HCT116 (cell line): Measurements from ENCODE around the gene SEMA4D. TPM values are rescaled to one million over a fixed set of nuclear protein-coding genes. Genes with fewer than 3 reads are reported as not detected.

Experiments
- ATAC-seq: fragments of 200-7000 bp; cut with Tn5 transposase; 2 replicates; pipeline ENCODE4 v1.9.1; 2020; ENCODE audit warnings: mild to moderate bottlenecking, moderate library complexity
- BruUV-seq: library from RNA; stranded (reverse); fragments of 400-500 nt; replicated peaks from 2 replicates; lab custom pipeline; 2021; lab: Mats Ljungman, UMichigan
- CTCF ChIA-PET: fragments of 300-600 bp; sonication (Branson Sonifier 250); formaldehyde crosslinking; loops from one replicate; lab custom pipeline; 2021; ENCODE audit warnings: antibody characterized with exemption; lab: Charles Lee
- POLR2A ChIA-PET: fragments of 300-600, 350-600 bp; sonication (Branson Sonifier 250); formaldehyde crosslinking; loops from one replicate; lab custom pipeline; 2021; ENCODE audit warnings: antibody characterized with exemption; lab: Charles Lee
- RAD21 ChIA-PET, 2 experiments: fragments of 300-600 bp; sonication (Branson Sonifier 250); formaldehyde crosslinking; loops; one replicate each; lab custom pipeline; 2023; ENCODE audit warnings: low total read pairs in 2 of 2; ENCODE audit not compliant: uncharacterized antibody in 2 of 2, unreplicated experiment in 2 of 2, low non-redundant PET in 1 of 2; lab: Charles Lee
- DNase-seq: peaks from one replicate; pipeline ENCODE4 v3.0.0-alpha.2; 2010; ENCODE audit warnings: low read depth, low spot score
- H2AFZ ChIP-seq: fragments of 200-600 bp; shearing (Covaris generic), sonication (generic); 2 replicates; pipeline ENCODE4 v1.6.1; 2017; ENCODE audit warnings: low read depth, mixed run types, mixed read lengths, antibody characterized with exemption, low read length; ENCODE audit not compliant: poor library complexity, severe bottlenecking
- H3K27ac ChIP-seq: 2 replicates; pipeline ENCODE4 v1.5.1; 2012; ENCODE audit warnings: low read depth, low read length
- H3K27me3 ChIP-seq: fragments of 200-600 bp; sonication (generic); 2 replicates; pipeline ENCODE4 v1.6.1; 2016; ENCODE audit warnings: mixed run types, low read length, mixed read lengths; ENCODE audit not compliant: insufficient read depth
- H3K36me3 ChIP-seq, 2 experiments: fragments of 200-500 bp in 1 of 2; fragments of 200-600 bp in 1 of 2; sonication (Bioruptor generic) in 1 of 2; sonication (generic) in 1 of 2; 2 replicates each; pipeline versions ENCODE4 v1.5.1 to v1.6.1; 2014 to 2016; ENCODE audit warnings: low read length in 2 of 2, inconsistent platforms in 1 of 2, mixed read lengths in 1 of 2, mixed run types in 1 of 2; ENCODE audit not compliant: insufficient read depth in 2 of 2, control insufficient read depth in 1 of 2
- H3K4me1 ChIP-seq, 2 experiments: fragments of 200-600 bp in 1 of 2; sonication (generic) in 1 of 2; 2 replicates each; pipeline versions ENCODE4 v1.5.1 to v1.6.1; 2012 to 2017; ENCODE audit warnings: low read length in 2 of 2, inconsistent platforms in 1 of 2, mild to moderate bottlenecking in 1 of 2, mixed read lengths in 1 of 2, mixed run types in 1 of 2, moderate library complexity in 1 of 2; ENCODE audit not compliant: insufficient read depth in 2 of 2, control insufficient read depth in 1 of 2
- H3K4me2 ChIP-seq: fragments of 200-600 bp; sonication (generic); 2 replicates; pipeline ENCODE4 v1.6.1; 2017; ENCODE audit warnings: mixed run types, low read length, mixed read lengths
- H3K4me3 ChIP-seq, 2 experiments: fragments of 200-600 bp in 1 of 2; sonication (generic) in 1 of 2; replicated peaks in 1 of 2; 2 replicates each; pipeline ENCODE4 v1.5.1; 2011 to 2016; ENCODE audit warnings: low read length in 2 of 2, control low read depth in 1 of 2, low read depth in 1 of 2, mild to moderate bottlenecking in 1 of 2, mixed read lengths in 1 of 2, mixed run types in 1 of 2
- H3K79me2 ChIP-seq: fragments of 200-600 bp; sonication (generic); 2 replicates; pipeline ENCODE4 v1.6.1; 2017; ENCODE audit warnings: mild to moderate bottlenecking, mixed run types, low read length, moderate library complexity, mixed read lengths; ENCODE audit not compliant: insufficient read depth
- H3K9ac ChIP-seq: fragments of 200-600 bp; sonication (generic); 2 replicates; pipeline ENCODE4 v1.6.1; 2016; ENCODE audit warnings: low read length, mixed read lengths
- H3K9me2 ChIP-seq: fragments of 200-600 bp; sonication (generic), shearing (Covaris generic); 2 replicates; pipeline ENCODE4 v1.6.1; 2017; ENCODE audit warnings: mixed run types, mild to moderate bottlenecking, moderate library complexity; ENCODE audit not compliant: insufficient read depth
- H3K9me3 ChIP-seq, 2 experiments: fragments of 200-500 bp in 1 of 2; fragments of 200-600 bp in 1 of 2; sonication (Bioruptor generic) in 1 of 2; sonication (generic) in 1 of 2; 2 replicates each; pipeline ENCODE4 v1.6.1; 2014 to 2017; ENCODE audit warnings: low read length in 2 of 2, mixed read lengths in 2 of 2, inconsistent platforms in 1 of 2, low read depth in 1 of 2, mild to moderate bottlenecking in 1 of 2, mixed run types in 1 of 2, moderate library complexity in 1 of 2; ENCODE audit not compliant: control insufficient read depth in 1 of 2, insufficient read depth in 1 of 2
- H4K20me1 ChIP-seq: fragments of 200-600 bp; sonication (generic), shearing (Covaris generic); 2 replicates; pipeline ENCODE4 v1.6.1; 2017; ENCODE audit warnings: mixed run types, mild to moderate bottlenecking, moderate library complexity; ENCODE audit not compliant: insufficient read depth
- ATF3 ChIP-seq: IDR thresholded peaks from 2 replicates; pipeline ENCODE4 v1.6.1; 2012
- EGR1 ChIP-seq: IDR thresholded peaks from 2 replicates; pipeline ENCODE4 v1.6.1; 2012; ENCODE audit warnings: low read depth
- ELF1 ChIP-seq: IDR thresholded peaks from 2 replicates; pipeline ENCODE4 v1.6.1; 2012; ENCODE audit warnings: low read depth, borderline replicate concordance
- EZH2phosphoT487 ChIP-seq: fragments of 200-600 bp; IDR thresholded peaks from 2 replicates; pipeline ENCODE4 v1.6.1; 2018; ENCODE audit warnings: antibody characterized with exemption, borderline replicate concordance
- FOSL1 ChIP-seq: IDR thresholded peaks from 2 replicates; pipeline ENCODE4 v1.6.1; 2012; ENCODE audit warnings: low read depth
- POLR2AphosphoS5 ChIP-seq: IDR thresholded peaks from 2 replicates; pipeline ENCODE4 v1.6.1; 2011; ENCODE audit warnings: mild to moderate bottlenecking, low read depth, low read length, moderate library complexity
- RAD21 ChIP-seq: IDR thresholded peaks from 2 replicates; pipeline ENCODE4 v1.6.1; 2012; ENCODE audit warnings: low read depth, mild to moderate bottlenecking
- SIN3A ChIP-seq: IDR thresholded peaks from 2 replicates; pipeline ENCODE4 v1.6.1; 2012; ENCODE audit warnings: low read depth
- SP1 ChIP-seq: IDR thresholded peaks from 2 replicates; pipeline ENCODE4 v1.6.1; 2012; ENCODE audit warnings: low read depth
- TCF7L2 ChIP-seq: IDR thresholded peaks from 2 replicates; pipeline ENCODE4 v1.7.0; 2011; ENCODE audit warnings: borderline replicate concordance, inconsistent platforms; ENCODE audit not compliant: insufficient read depth, insufficient read length; ENCODE audit errors: extremely low read depth
- YY1 ChIP-seq: IDR thresholded peaks from 2 replicates; pipeline ENCODE4 v1.6.1; 2011; ENCODE audit warnings: low read length, low read depth, moderate library complexity, mild to moderate bottlenecking; ENCODE audit not compliant: insufficient replicate concordance; ENCODE audit errors: extremely low read depth
- ZFX ChIP-seq: fragments of 450-650 bp; IDR thresholded peaks from 2 replicates; pipeline ENCODE4 v1.6.1; 2017
- ZNF274 ChIP-seq: fragments of 200-500 bp; sonication (Bioruptor generic); IDR thresholded peaks from 2 replicates; pipeline ENCODE4 v1.6.1; 2014; ENCODE audit warnings: mild to moderate bottlenecking, low read depth, low read length, inconsistent platforms
- intact Hi-C: fragments of 100-400 bp; cut with micrococcal nuclease; formaldehyde crosslinking; loops from 2 replicates; pipeline ENCODE4 v1.10.0; 2022
- total RNA-seq: library from RNA; stranded (reverse); gene quantifications from one replicate; pipeline ENCODE4 v1.2.1, GENCODE V29; 2021; ENCODE audit not compliant: unreplicated experiment
- TF ChIP-seq, protein P1 (sequence below): IDR thresholded peaks from 2 replicates; pipeline ENCODE4 v1.6.1; 2012

The SEMA4D gene
- total RNA-seq, 1 experiment from 2014 or later, result 32.0 TPM

DNA sequence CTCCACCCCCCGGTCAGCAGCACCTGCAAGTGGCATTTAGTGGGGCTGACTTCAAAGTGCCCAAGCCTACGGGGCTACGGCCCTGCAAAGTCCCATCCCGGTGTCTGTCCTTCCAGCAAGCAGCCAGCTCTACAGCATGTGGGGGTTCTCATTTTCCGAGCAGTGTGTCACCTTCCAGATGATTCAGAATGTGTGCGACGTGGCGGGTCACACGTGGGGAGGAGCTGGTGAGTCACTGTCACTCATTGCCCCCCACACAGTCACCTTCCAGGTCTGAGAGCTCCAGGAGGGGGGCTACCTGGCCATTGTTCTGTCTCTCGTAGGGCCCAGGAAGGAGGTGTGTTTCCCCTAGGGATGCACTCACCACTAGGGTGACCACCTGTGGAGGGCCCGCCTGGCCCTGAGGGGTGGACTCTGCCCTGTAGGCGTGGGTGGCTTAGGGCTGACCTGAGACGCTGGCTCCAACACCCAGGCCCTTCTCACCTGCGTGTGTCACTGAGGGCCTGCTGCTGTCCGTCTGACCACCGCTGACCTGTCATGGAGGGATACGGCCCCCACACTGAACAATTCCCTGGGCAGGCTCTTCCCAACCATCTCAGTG is 70.2 kb downstream of the SEMA4D start:
- intact Hi-C loops, result loop anchor here (5.0 kb wide), 1 partner anchor 120 kb away; no protein-coding TSS in a partner anchor
- RAD21 ChIA-PET, result no interaction called here
- H4K20me1 ChIP-seq, result no peaks in the 10 kb centered on the region
- H3K4me3 ChIP-seq, result no peak overlapping the region
- DNase-seq (no peak), ATAC-seq (peak; percentile 26; the same call in 1 of the 2 replicates)
- peaks cover 15 to 58% of the 10 kb centered on the region in 2 experiments for H3K4me1 ChIP-seq
- peak overlapping the region; percentile 11; the same call in 1 of the 2 replicates for H3K9ac ChIP-seq
- H3K27ac ChIP-seq, result no peak overlapping the region
- CTCF ChIA-PET, result no interaction called here
- H3K9me3 ChIP-seq, result no peaks in the 10 kb centered on the region
- H2AFZ ChIP-seq, result no peak overlapping the region
- no peaks in the 10 kb centered on the region for H3K27me3 ChIP-seq
- BruUV-seq, result no TSS peak
- peaks cover 5% of the 10 kb centered on the region; the same call in 1 of the 2 replicates for H3K79me2 ChIP-seq
- H3K36me3 ChIP-seq, result no peaks in the 10 kb centered on the region
- peak overlapping the region; percentile 51 for H3K4me2 ChIP-seq
- POLR2A ChIA-PET, result no interaction called here
- TF ChIP-seq SP1 (no peak), TCF7L2 (no peak), ZNF274 (no peak), POLR2AphosphoS5 (no peak), FOSL1 (peak; percentile 52; the same call in 1 of the 2 replicates), SIN3A (no peak), YY1 (no peak), EGR1 (no peak), ZFX (no peak), RAD21 (no peak), ELF1 (no peak), EZH2phosphoT487 (no peak), ATF3 (no peak)
- TF ChIP-seq, protein P1, sequence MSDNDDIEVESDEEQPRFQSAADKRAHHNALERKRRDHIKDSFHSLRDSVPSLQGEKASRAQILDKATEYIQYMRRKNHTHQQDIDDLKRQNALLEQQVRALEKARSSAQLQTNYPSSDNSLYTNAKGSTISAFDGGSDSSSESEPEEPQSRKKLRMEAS, result peak; percentile 55; the same call in 1 of the 2 replicates
- H3K9me2 ChIP-seq, result no peaks in the 10 kb centered on the region
